Activated CD8-positive, alpha-beta memory T cell treated with anti-CD3 and anti-CD28 coated beads for 1 hour (primary cell): ENCODE measurements around the gene GABARAPL2.

ENCODE experiments used
- DNase-seq, 2 donors: peaks; one replicate each; pipeline ENCODE4 v3.0.0-alpha.2; 2020; ENCODE audit warnings: low read depth in 1 of 2; ENCODE audit errors: extremely low read depth in 1 of 2

Gene GABARAPL2

GRCh38 chr16:75552951-75553350 lies 13.2 kb upstream of the GABARAPL2 start:
- no peak for DNase-seq

DNA sequence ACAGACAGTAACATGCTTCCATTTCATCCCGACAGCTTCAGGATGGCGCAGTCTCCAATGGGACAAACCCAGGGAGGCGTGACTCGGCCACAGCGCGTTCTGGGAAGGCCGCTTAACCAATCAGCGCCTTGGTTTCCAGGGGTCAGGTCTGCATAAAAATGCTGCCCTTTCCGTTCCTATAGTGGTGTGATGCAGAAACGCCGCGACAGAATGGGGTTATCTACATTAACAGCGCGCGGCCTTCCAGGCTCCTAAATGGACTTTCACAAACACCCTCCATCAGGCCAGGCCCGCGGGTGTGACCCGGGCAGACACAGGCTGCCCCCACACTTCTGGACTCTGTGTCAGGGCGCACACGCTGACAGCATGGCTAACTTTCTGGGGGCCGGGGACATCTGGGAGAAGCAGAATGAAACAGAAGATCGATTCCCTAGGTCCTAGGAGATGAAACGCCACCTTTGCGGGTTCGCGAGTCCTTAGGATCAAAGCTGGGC lies 10.9 kb upstream of the GABARAPL2 start:
- DNase-seq = no peak

- peak; percentile 94 to 95 for DNase-seq
These were observed 10.3 kb upstream of the GABARAPL2 start, which contains the start of gene TMEM231 for GRCh38 chr16:75555707-75556430. Gene TMEM231 (minus strand): TSS chr16:75556252. CDS start chr16:75556209, 43 bp downstream.

DNA sequence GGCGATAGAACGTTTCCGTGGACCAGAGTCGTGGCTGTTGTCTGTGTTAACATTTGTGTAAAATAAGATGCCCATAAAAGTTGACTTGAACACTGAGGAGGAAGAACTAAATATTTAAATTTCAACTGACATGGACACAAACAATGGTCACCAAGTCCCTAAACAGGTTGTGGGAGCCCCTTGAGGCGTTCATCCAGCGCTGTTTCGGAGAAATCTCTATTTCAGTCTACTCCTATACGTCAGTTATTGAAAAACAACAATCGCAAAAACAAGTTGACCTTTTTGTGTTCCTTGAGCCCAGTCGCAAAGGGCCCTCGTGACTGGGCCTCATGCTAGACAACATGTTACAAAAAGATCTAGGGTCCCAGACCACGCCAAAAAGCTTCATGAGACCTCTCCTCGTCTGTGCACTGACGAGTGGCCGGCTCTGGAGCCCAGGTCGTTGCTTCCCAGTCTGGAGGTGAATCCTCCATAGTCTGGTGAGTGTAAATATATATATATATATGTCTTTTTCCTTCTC lies 9.7 kb upstream of the GABARAPL2 start:
- no peak for DNase-seq

- no peak for DNase-seq
These were observed 7.3 kb upstream of the GABARAPL2 start for GRCh38 chr16:75558846-75559401.

GRCh38 chr16:75559564-75560372 lies 6.4 kb upstream of the GABARAPL2 start:
- no peak for DNase-seq

- DNase-seq = no peak
These were observed 539 bp upstream of the GABARAPL2 start for GRCh38 chr16:75565640-75566039.

- DNase-seq = no peak
These were observed 628 bp downstream of the GABARAPL2 start for GRCh38 chr16:75566758-75567255.

DNA sequence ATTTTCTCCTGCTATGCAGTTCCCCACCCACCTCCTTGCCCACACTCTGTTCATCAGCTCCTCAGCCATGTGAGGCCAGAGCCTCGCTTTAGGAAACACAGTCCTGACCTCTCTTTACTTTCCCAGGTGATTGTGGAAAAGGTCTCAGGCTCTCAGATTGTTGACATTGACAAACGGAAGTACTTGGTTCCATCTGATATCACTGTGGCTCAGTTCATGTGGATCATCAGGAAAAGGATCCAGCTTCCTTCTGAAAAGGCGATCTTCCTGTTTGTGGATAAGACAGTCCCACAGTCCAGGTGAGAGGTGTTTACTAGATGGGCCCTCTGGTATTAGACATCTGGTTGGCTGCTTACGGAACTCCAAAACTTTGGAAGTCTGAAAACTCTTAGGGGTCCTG lies 1.7 kb downstream of the GABARAPL2 start:
- DNase-seq = no peak

- no peak for DNase-seq
These were observed 4.4 kb downstream of the GABARAPL2 start for GRCh38 chr16:75570396-75571065.

DNA sequence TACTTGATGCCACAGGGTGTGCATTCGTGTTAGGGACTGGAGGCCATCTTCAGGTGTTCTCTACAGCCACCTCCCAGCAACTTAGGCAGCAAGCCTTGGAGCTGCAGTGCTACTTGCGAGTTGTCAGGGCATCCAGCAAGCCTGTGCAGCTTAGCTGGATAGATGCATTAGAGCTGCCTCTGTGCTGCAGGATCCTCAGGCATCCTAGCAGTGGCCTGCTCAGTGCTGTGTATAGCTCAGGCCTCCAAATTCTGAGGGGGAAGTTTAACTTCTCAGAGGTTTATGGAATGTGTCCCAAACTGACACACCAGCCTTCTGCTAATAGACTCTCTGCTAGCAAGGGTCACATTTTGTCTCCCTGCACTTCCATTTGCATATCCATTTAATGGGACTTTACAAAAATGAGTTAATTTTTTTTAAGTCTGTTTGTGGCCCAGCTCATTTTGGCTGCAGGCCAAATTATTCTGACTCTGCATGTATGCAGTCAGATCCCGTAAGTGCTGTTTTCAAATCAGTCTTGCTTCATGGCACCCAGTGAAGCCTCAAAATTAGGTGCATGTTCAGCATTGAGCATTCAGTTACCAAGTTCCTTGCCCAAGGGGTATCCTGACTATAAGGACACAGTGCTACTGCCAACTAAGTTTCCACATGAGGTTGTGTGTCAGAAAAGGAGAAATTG lies 6.8 kb downstream of the GABARAPL2 start:
- DNase-seq = no peak

GRCh38 chr16:75573955-75574354 lies 7.8 kb downstream of the GABARAPL2 start:
- DNase-seq = no peak

DNA sequence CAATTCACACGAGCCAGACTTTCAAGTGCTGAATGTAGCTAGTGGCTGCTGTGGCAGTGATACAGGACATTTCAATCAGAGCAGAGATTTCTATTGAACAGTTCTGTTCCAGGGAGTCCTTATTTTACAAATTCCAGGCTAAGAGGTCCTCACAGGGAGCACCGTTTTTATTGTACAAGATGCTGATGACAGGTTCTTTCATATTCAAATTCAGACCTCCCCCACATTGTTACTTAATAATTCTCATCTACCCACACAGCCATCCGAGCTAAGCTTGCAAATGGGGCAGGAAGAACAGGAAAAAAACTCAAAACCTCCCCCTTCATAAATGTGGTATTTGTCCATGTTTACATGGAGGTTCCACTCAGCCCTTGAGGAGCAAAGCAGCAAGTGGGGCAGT lies 9.8 kb downstream of the GABARAPL2 start:
- no peak for DNase-seq

DNA sequence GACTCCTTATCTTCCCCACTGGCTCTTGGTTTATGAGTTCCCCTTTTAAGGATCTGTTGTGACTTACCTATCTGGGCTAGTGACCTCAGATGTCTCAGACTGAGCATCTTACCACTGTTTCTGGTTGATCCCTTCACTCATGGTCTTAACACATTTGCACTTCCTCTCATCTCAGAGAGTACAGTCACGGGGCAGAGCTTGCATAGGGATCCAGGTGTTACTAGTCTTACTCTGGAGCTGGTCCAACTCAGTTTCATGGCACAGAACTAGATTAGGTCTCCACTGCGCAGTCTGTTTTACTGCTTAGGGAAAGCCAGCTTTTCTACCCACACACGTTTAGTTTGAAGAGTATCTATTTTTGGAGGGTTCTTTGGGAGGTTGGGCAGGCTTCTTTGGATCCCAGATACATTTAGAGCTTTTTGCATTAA lies 10.2 kb downstream of the GABARAPL2 start:
- DNase-seq = no peak

DNA sequence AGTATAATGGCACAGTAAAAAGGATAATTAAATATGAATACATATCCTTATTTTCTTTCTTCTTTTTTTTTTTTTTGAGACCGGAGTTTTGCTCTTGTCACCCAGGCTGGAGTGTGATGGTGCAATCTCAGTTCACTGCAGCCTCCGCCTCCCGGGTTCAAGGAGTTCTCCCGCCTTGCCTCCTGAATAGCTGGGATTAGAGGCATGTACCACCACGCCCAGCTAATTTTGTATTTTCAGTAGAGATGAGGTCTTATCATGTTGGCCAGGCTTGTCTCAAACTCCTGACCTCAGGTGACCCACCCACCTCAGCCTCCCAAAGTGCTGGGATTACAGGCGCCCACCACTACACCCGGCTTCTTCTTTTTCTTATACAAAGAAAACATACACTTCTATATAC lies 12.0 kb downstream of the GABARAPL2 start:
- no peak for DNase-seq

DNA sequence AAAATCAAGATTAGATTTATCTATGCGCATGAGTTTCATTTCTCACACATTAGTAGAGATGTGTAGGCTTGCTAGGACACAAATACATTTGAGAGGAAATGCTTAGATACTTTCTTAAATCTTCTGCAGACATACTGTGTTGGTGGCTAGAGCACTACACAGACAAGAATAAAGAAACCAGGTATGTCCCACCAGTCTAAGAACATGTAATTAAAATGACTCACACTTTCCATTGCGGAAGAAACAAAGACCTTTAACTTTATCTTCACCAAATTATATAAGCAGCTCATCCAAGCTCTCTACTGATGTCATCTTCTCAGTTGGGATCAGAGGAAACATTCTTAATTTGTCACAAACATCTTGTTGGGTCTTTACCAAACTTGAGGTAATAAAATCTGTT lies 12.5 kb downstream of the GABARAPL2 start:
- DNase-seq = no peak

DNA sequence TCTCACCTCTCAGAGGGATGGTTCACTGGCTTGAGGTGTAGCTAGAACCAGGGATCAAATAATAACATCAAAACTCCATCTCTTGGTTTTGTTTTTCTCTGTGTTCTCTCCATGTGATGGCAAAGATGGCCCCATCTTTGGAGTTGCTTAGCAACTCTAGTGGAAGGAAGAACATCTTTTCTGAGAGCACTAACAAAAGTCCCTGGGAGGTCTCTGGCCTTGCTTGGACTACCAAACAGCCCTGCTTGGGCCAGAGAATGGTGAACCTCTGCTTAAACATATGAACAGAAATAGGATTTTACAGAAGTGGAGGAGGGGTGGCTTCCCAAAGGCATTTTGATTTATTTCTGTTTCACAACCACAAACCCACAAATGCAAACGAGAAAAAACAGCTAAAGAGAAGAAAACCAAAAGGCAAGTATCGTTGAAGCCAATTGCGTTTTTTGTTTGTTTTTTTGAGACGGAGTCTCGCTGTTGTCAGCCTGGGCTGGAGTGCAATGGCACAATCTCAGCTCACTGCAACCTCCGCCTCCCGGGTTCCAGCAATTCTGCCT lies 13.2 kb downstream of the GABARAPL2 start:
- no peak for DNase-seq

DNA sequence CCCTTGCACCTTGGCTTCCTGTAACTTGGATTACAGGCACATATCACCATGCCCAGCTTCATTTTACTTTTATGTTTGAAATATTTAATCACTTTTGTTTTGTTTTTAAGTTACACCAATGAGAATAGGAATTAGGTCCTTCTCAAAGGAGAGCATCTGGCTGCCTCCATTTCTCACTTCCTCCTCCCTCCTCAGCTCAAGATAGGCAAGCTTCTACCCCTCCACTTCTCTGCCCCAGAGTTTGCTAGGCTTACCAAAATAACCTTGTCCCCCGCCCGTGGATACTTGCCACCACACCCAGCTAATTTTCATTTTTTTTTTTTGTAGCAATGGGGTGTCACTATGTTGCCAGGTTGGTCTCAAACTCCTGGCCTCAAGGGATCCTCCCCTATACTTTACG lies 17.9 kb downstream of the GABARAPL2 start:
- no peak for DNase-seq

DNA sequence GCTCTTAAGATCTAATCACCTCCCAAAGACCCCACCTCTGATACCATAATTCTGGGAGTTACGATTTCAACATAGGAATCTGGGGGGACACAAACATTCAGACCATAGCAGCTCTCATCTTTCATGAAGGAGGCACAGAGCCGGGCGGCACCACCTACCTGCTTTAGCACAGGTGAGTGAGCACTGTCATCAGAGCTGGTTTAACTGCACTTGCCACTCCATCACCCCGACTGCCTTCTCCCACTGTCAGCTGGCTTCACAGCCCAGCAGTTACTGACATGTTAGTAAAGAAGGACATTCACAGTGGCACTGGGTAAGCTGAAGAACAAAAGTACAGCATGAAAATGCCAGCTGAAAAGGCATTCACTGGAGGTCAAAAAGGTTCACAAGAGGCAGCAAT lies 22.5 kb downstream of the GABARAPL2 start:
- no peak for DNase-seq

- no peak for DNase-seq
These were observed 23.1 kb downstream of the GABARAPL2 start for GRCh38 chr16:75589306-75589705.
